ENCODE results near the gene CACNG8. TPM values are rescaled to one million over a fixed set of nuclear protein-coding genes. Genes with fewer than 3 reads are reported as not detected.

CACNG8 gene
- total RNA-seq, 4 donors from 2014 or later: not detected

- intact Hi-C loops (cut with DNase I; ENCODE audit: low total_unique reads) (no loop called here), in situ Hi-C loops (cut with MboI; ENCODE audit: low pct_ligation_motif_present in 1 of 4, low pct_unique_long_range_greater_than_20kb in 1 of 4, low sequenced_read_pairs in 3 of 4) (no loop called here)
- no peaks in the 10 kb centered on the region for H3K9me3 ChIP-seq
- no peaks in the 10 kb centered on the region for H3K36me3 ChIP-seq
- H3K27ac ChIP-seq: no peak overlapping the region
- peaks cover 0 to 27% (median 6%) of the 10 kb centered on the region in 4 donors for H3K4me1 ChIP-seq
- peak overlapping the region in 1 of 4 donors; percentile 36 for H3K4me3 ChIP-seq
- peak; percentile 30 for DNase-seq
- TF ChIP-seq EP300 (IDR thresholded peaks at IDR 0.05; ENCODE audit: low read depth): no peak
- no peak for TF ChIP-seq CTCF (IDR thresholded peaks at IDR 0.05)
- TF ChIP-seq POLR2AphosphoS5 (IDR thresholded peaks at IDR 0.05): no peak
- TF ChIP-seq POLR2A (IDR thresholded peaks at IDR 0.05): no peak
- H3K27me3 ChIP-seq: peaks cover 66% of the 10 kb centered on the region
- WGBS, 2 donors (ENCODE audit: low coverage in 1 of 2): 42% methylated on average over 21 of the region's 61 CpGs; no CpG with 5 or more reads in 1 of the 2 donors
Observed at GRCh38 chr19:53982611-53983010, 19.9 kb downstream of the CACNG8 start.

- H3K4me1 ChIP-seq: peaks cover 0 to 18% (median 6%) of the 10 kb centered on the region in 4 donors
- no peak overlapping the region for H3K4me3 ChIP-seq
- 78% methylated on average over 24 of the region's 24 CpGs; no CpG with 5 or more reads in 1 of the 2 donors for WGBS, 2 donors (ENCODE audit: low coverage in 1 of 2)
- no peak for DNase-seq
- intact Hi-C loops (cut with DNase I; ENCODE audit: low total_unique reads): no loop called here
- H3K27ac ChIP-seq: no peak overlapping the region
- peaks cover 56% of the 10 kb centered on the region for H3K27me3 ChIP-seq
- H3K36me3 ChIP-seq: no peaks in the 10 kb centered on the region
- TF ChIP-seq CTCF (IDR thresholded peaks at IDR 0.05) (no peak), EP300 (IDR thresholded peaks at IDR 0.05; ENCODE audit: low read depth) (no peak), POLR2AphosphoS5 (IDR thresholded peaks at IDR 0.05) (no peak), POLR2A (IDR thresholded peaks at IDR 0.05) (no peak)
- in situ Hi-C loops (cut with MboI; ENCODE audit: low pct_ligation_motif_present in 1 of 4, low pct_unique_long_range_greater_than_20kb in 1 of 4, low sequenced_read_pairs in 3 of 4): no loop called here
- no peaks in the 10 kb centered on the region for H3K9me3 ChIP-seq
Observed at GRCh38 chr19:53983457-53984289, 20.9 kb downstream of the CACNG8 start.

GRCh38 chr19:53985863-53986262 is 23.1 kb downstream of the CACNG8 start:
- Histone ChIP-seq H3K36me3 (no peaks in the 10 kb centered on the region), H3K27me3 (peaks cover 40% of the 10 kb centered on the region), H3K27ac (no peak overlapping the region), H3K4me3 (no peak overlapping the region), H3K9me3 (no peaks in the 10 kb centered on the region), H3K4me1 (peaks cover 0 to 10% (median 6%) of the 10 kb centered on the region in 4 donors)
- in situ Hi-C loops (cut with MboI; ENCODE audit: low pct_ligation_motif_present in 1 of 4, low pct_unique_long_range_greater_than_20kb in 1 of 4, low sequenced_read_pairs in 3 of 4): no loop called here
- DNase-seq: no peak
- TF ChIP-seq CTCF (IDR thresholded peaks at IDR 0.05) (no peak), POLR2A (IDR thresholded peaks at IDR 0.05) (no peak), POLR2AphosphoS5 (IDR thresholded peaks at IDR 0.05) (no peak), EP300 (IDR thresholded peaks at IDR 0.05; ENCODE audit: low read depth) (no peak)
- intact Hi-C loops (cut with DNase I; ENCODE audit: low total_unique reads): no loop called here
- WGBS, 2 donors (ENCODE audit: low coverage in 1 of 2): 66 to 81% methylated on average over 4 to 6 of the region's 6 CpGs

- Histone ChIP-seq H3K4me1 (peaks cover 3 to 9% (median 7%) of the 10 kb centered on the region in 4 donors), H3K27ac (no peak overlapping the region), H3K27me3 (peaks cover 40% of the 10 kb centered on the region), H3K9me3 (no peaks in the 10 kb centered on the region), H3K4me3 (no peak overlapping the region), H3K36me3 (no peaks in the 10 kb centered on the region)
- TF ChIP-seq POLR2A (IDR thresholded peaks at IDR 0.05) (no peak), EP300 (IDR thresholded peaks at IDR 0.05; ENCODE audit: low read depth) (no peak), CTCF (IDR thresholded peaks at IDR 0.05) (no peak), POLR2AphosphoS5 (IDR thresholded peaks at IDR 0.05) (no peak)
- intact Hi-C loops (cut with DNase I; ENCODE audit: low total_unique reads): no loop called here
- WGBS, 2 donors (ENCODE audit: low coverage in 1 of 2): 89% methylated on average over 6 of the region's 6 CpGs; no CpG with 5 or more reads in 1 of the 2 donors
- in situ Hi-C loops (cut with MboI; ENCODE audit: low pct_ligation_motif_present in 1 of 4, low pct_unique_long_range_greater_than_20kb in 1 of 4, low sequenced_read_pairs in 3 of 4): no loop called here
- no peak for DNase-seq
Observed at GRCh38 chr19:53988981-53989380, 26.2 kb downstream of the CACNG8 start.
